Naive thymus-derived CD4-positive, alpha-beta T cell (primary cell): Measurements from ENCODE around the gene RERE. TPM values are rescaled to one million over a fixed set of nuclear protein-coding genes. Genes with fewer than 3 reads are reported as not detected.

Experiments
- ATAC-seq: fragments of 150-1000 bp; cut with Tn5 transposase; 2 replicates; pipeline ENCODE4 v1.10.0; 2021; ENCODE audit warnings: mild to moderate bottlenecking, moderate library complexity
- CTCF ChIA-PET: fragments of 350-600 bp; sonication (Branson Sonifier 250); formaldehyde crosslinking; loops from one replicate; lab custom pipeline; 2021; ENCODE audit warnings: antibody characterized with exemption; lab: Charles Lee
- POLR2A ChIA-PET: fragments of 350-600 bp; sonication (Branson Sonifier 250); formaldehyde crosslinking; loops from one replicate; lab custom pipeline; 2021; ENCODE audit warnings: antibody characterized with exemption, inconsistent platforms; lab: Charles Lee
- DNase-seq, 9 donors: peaks; one replicate each; pipeline versions ENCODE4 v3.0.0 to v3.0.0-alpha.2; 2020 to 2022; ENCODE audit warnings: mixed read lengths in 1 of 9
- H3K27ac ChIP-seq: one replicate; pipeline ENCODE4 v1.7.0; 2013; ENCODE audit warnings: mild to moderate bottlenecking, low read depth, low read length, moderate library complexity
- H3K27me3 ChIP-seq, 2 donors: one replicate each; pipeline ENCODE4 v1.7.0; 2013; ENCODE audit warnings: low read length in 2 of 2, mild to moderate bottlenecking in 2 of 2, moderate library complexity in 2 of 2; ENCODE audit not compliant: control insufficient read depth in 2 of 2, insufficient read depth in 2 of 2
- H3K36me3 ChIP-seq, 3 experiments: 1 replicate in 2 of 3; 2 replicates in 1 of 3; pipeline ENCODE4 v1.7.0; 2013; ENCODE audit warnings: low read length in 3 of 3, mild to moderate bottlenecking in 3 of 3, moderate library complexity in 1 of 3; ENCODE audit not compliant: insufficient read depth in 3 of 3, control insufficient read depth in 2 of 3
- H3K4me1 ChIP-seq, 2 donors: one replicate each; pipeline ENCODE4 v1.7.0; 2013; ENCODE audit warnings: low read length in 2 of 2, mild to moderate bottlenecking in 2 of 2, moderate library complexity in 1 of 2; ENCODE audit not compliant: control insufficient read depth in 2 of 2, insufficient read depth in 2 of 2
- H3K4me3 ChIP-seq: 2 replicates; pipeline ENCODE4 v1.7.0; 2013; ENCODE audit warnings: mild to moderate bottlenecking, low read length
- H3K9me3 ChIP-seq, 3 experiments: 1 replicate in 2 of 3; 2 replicates in 1 of 3; pipeline ENCODE4 v1.7.0; 2013; ENCODE audit warnings: low read length in 3 of 3; ENCODE audit not compliant: control insufficient read depth in 2 of 3
- H3K27ac Mint-ChIP-seq, 9 donors: one replicate each; pipeline ENCODE4 v1.8.0; 2020 to 2022; ENCODE audit warnings: mixed read lengths in 9 of 9, mild to moderate bottlenecking in 8 of 9, moderate library complexity in 5 of 9, inconsistent platforms in 2 of 9
- H3K27me3 Mint-ChIP-seq, 5 donors: one replicate each; pipeline ENCODE4 v1.8.0; 2021 to 2022; ENCODE audit warnings: mixed read lengths in 5 of 5, mild to moderate bottlenecking in 1 of 5
- H3K36me3 Mint-ChIP-seq, 5 donors: one replicate each; pipeline ENCODE4 v1.8.0; 2020 to 2022; ENCODE audit warnings: mixed read lengths in 5 of 5, mild to moderate bottlenecking in 3 of 5, inconsistent platforms in 1 of 5
- H3K4me1 Mint-ChIP-seq, 7 donors: one replicate each; pipeline ENCODE4 v1.8.0; 2020 to 2022; ENCODE audit warnings: mixed read lengths in 7 of 7, mild to moderate bottlenecking in 3 of 7, inconsistent platforms in 1 of 7
- H3K4me3 Mint-ChIP-seq, 10 donors: one replicate each; pipeline ENCODE4 v1.8.0; 2020 to 2022; ENCODE audit warnings: mild to moderate bottlenecking in 10 of 10, mixed read lengths in 10 of 10, moderate library complexity in 6 of 10, inconsistent platforms in 2 of 10
- H3K9me3 Mint-ChIP-seq, 11 donors: one replicate each; pipeline ENCODE4 v1.8.0; 2020 to 2022; ENCODE audit warnings: mixed read lengths in 11 of 11, mild to moderate bottlenecking in 4 of 11, inconsistent platforms in 1 of 11, moderate library complexity in 1 of 11
- intact Hi-C, 2 donors: fragments of 100-400 bp; cut with micrococcal nuclease; formaldehyde crosslinking; loops; one replicate each; pipeline ENCODE4 v1.15.1; 2023
- polyA plus RNA-seq, 2 donors: library from polyadenylated mRNA; unstranded; fragments of 300-500 nt; fragmentation: Illumina TruSeq; gene quantifications; one replicate each; pipeline ENCODE4 v1.2.3, GENCODE V29; 2021
- total RNA-seq, 6 experiments: library from RNA in 5 of 6; stranded (reverse) in 5 of 6; gene quantifications; 1 replicate in 5 of 6; 2 replicates in 1 of 6; pipeline ENCODE4 v1.2.3 and lab custom pipeline; 2021 to 2026

Gene RERE
- total and polyA plus RNA-seq, 7 experiments from 2014 or later, result 7.3 to 114 (median 106) TPM

GRCh38 chr1:8661185-8662110 lies 156.0 kb downstream of the RERE start:
- no peaks in the 10 kb centered on the region for H3K9me3 ChIP-seq
- H3K36me3 Mint-ChIP-seq, result peaks cover 0 to 5% (median 0%) of the 10 kb centered on the region in 5 donors
- H3K27me3 Mint-ChIP-seq, result no peaks in the 10 kb centered on the region
- H3K9me3 Mint-ChIP-seq, result peaks cover 0 to 1% (median 0%) of the 10 kb centered on the region in 11 donors
- no peaks in the 10 kb centered on the region for H3K27me3 ChIP-seq
- DNase-seq (no peak), ATAC-seq (peak; percentile 38)
- H3K4me1 Mint-ChIP-seq, result peaks cover 0 to 6% (median 3%) of the 10 kb centered on the region in 7 donors
- H3K27ac ChIP-seq, result no peak overlapping the region
- peaks cover 0 to 41% of the 10 kb centered on the region in 2 donors for H3K4me1 ChIP-seq
- no peak overlapping the region for H3K4me3 ChIP-seq
- ChIA-PET CTCF (no interaction called here), POLR2A (no interaction called here)
- peak overlapping the region in 1 of 9 donors; percentile 20 for H3K27ac Mint-ChIP-seq
- no peaks in the 10 kb centered on the region for H3K36me3 ChIP-seq
- intact Hi-C loops, result loop anchor here in 1 of 2 donors (5.0 kb wide), 1 partner anchor 34 kb away; no protein-coding TSS in a partner anchor
- H3K4me3 Mint-ChIP-seq, result peak overlapping the region in 1 of 10 donors; percentile 4

DNA sequence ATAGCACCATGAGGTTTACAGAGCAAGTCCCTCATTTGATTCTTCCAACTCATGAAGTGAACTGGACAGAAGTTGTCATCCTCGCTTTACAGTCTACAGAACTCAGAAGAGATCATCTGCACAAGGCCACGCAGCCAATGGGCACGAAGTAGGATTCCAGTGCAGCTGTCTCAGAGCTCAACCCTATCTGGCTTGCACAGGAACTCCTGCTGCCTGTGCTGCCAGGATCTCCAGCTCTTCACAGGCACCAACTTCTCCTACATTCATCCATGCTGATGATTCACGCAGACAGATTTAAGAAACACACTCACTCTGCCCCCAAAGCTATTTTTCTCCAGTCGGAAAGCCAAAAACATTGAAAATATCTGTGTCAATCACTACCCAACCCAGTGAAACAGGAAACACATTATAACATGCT lies 157.0 kb downstream of the RERE start:
- Histone ChIP-seq H3K27me3 (no peaks in the 10 kb centered on the region), H3K4me1 (peaks cover 0 to 41% of the 10 kb centered on the region in 2 donors), H3K36me3 (no peaks in the 10 kb centered on the region), H3K4me3 (peak overlapping the region; percentile 20), H3K27ac (no peak overlapping the region), H3K9me3 (no peaks in the 10 kb centered on the region)
- H3K4me3 Mint-ChIP-seq, result no peak overlapping the region
- ATAC-seq (peak; percentile 24), DNase-seq (no peak)
- H3K36me3 Mint-ChIP-seq, result peaks cover 5 to 14% (median 9%) of the 10 kb centered on the region in 5 donors
- H3K27ac Mint-ChIP-seq, result no peak overlapping the region
- CTCF ChIA-PET, result interaction anchor here (0.8 kb wide), 1 partner anchor 9 kb away, joined by 3 read pairs; no protein-coding TSS in a partner anchor
- intact Hi-C loops, result loop anchor here in 1 of 2 donors (5.0 kb wide), 1 partner anchor 33 kb away; no protein-coding TSS in a partner anchor
- no peaks in the 10 kb centered on the region for H3K27me3 Mint-ChIP-seq
- peaks cover 0 to 6% (median 5%) of the 10 kb centered on the region in 7 donors for H3K4me1 Mint-ChIP-seq
- peaks cover 0 to 1% (median 0%) of the 10 kb centered on the region in 11 donors for H3K9me3 Mint-ChIP-seq
- POLR2A ChIA-PET, result interaction anchor here (0.9 kb wide), 1 partner anchor 33 kb away, joined by 3 read pairs; no protein-coding TSS in a partner anchor

DNA sequence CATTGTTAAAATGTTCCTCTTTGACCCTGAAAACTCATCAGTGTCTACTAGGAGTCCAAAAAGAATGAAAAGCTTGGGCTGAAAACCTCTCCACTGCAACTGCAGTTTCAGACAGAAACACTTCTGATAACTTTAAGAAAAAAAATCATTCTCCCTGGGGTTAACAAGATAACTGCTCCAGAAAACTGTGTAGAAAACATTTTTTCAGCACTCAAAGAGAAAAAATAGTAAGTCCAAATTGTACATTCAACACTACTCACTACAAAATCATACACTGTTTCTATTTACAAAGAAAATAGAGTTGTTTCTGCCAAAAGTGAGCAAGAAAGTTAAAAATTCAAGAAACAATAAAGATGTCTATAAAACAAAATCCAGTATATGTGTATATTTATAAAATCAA lies 157.8 kb downstream of the RERE start:
- no peak overlapping the region for H3K27ac ChIP-seq
- peaks cover 0 to 39% of the 10 kb centered on the region in 2 donors for H3K4me1 ChIP-seq
- H3K27me3 Mint-ChIP-seq, result no peaks in the 10 kb centered on the region
- H3K27me3 ChIP-seq, result no peaks in the 10 kb centered on the region
- DNase-seq (no peak), ATAC-seq (no peak)
- H3K4me1 Mint-ChIP-seq, result peaks cover 0 to 8% (median 5%) of the 10 kb centered on the region in 7 donors
- H3K4me3 Mint-ChIP-seq, result no peak overlapping the region
- POLR2A ChIA-PET, result no interaction called here
- H3K27ac Mint-ChIP-seq, result no peak overlapping the region
- intact Hi-C loops, result no loop called here
- peaks cover 0 to 1% (median 0%) of the 10 kb centered on the region in 11 donors for H3K9me3 Mint-ChIP-seq
- CTCF ChIA-PET, result interaction anchor here (0.5 kb wide), 1 partner anchor 57 kb away, joined by 5 read pairs; no protein-coding TSS in a partner anchor
- no peaks in the 10 kb centered on the region for H3K36me3 ChIP-seq
- H3K4me3 ChIP-seq, result no peak overlapping the region
- peaks cover 5 to 16% (median 11%) of the 10 kb centered on the region in 5 donors for H3K36me3 Mint-ChIP-seq
- no peaks in the 10 kb centered on the region for H3K9me3 ChIP-seq

GRCh38 chr1:8653878-8654277 lies 163.6 kb downstream of the RERE start:
- no peaks in the 10 kb centered on the region for H3K9me3 ChIP-seq
- H3K27ac ChIP-seq, result no peak overlapping the region
- H3K36me3 ChIP-seq, result no peaks in the 10 kb centered on the region
- Mint-ChIP-seq H3K4me3 (no peak overlapping the region), H3K27me3 (no peaks in the 10 kb centered on the region), H3K36me3 (peaks cover 5 to 29% (median 21%) of the 10 kb centered on the region in 5 donors), H3K9me3 (peaks cover 0 to 1% (median 0%) of the 10 kb centered on the region in 11 donors), H3K27ac (no peak overlapping the region), H3K4me1 (peaks cover 14 to 41% (median 18%) of the 10 kb centered on the region in 7 donors)
- no peak overlapping the region for H3K4me3 ChIP-seq
- POLR2A ChIA-PET, result interaction anchor here (0.6 kb wide), 1 partner anchor 199 kb away, joined by 3 read pairs; no protein-coding TSS in a partner anchor
- H3K4me1 ChIP-seq, result peaks cover 5 to 10% of the 10 kb centered on the region in 2 donors
- ATAC-seq (no peak), DNase-seq (no peak)
- CTCF ChIA-PET, result no interaction called here
- H3K27me3 ChIP-seq, result no peaks in the 10 kb centered on the region
- intact Hi-C loops, result no loop called here

DNA sequence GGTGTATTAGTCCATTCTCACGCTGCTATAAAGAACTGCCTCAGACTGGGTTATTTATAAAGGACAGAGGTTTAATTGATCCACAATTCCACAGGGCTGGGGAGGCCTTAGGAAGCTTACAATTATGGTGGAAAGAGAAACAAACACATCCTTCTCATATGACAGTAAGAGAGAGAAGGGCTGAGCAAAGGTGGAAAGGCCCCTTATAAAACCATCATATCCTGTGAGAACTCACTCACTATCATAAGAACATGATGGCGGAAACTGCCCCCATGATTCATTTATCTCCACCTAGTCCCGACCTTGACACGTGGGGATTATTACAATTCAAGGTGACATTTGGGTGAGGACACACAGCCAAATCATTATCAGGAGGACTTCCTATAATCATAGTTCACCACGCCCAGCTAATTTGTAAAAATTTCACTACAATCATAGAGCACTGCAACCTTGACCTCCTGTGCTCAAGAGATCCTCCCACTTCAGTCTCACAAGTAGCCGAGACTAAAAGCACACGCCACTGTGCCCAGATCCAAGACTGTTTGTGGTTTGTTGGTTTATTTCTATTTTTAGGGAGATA lies 164.9 kb downstream of the RERE start:
- ATAC-seq, result no peak
- Histone ChIP-seq H3K27me3 (no peaks in the 10 kb centered on the region), H3K4me3 (no peak overlapping the region), H3K27ac (no peak overlapping the region), H3K4me1 (peaks cover 5 to 10% of the 10 kb centered on the region in 2 donors), H3K9me3 (no peaks in the 10 kb centered on the region), H3K36me3 (no peaks in the 10 kb centered on the region)
- Mint-ChIP-seq H3K27ac (peak overlapping the region in 4 of 9 donors; percentile 6 to 80 (median 38)), H3K9me3 (peaks cover 0 to 1% (median 0%) of the 10 kb centered on the region in 11 donors), H3K27me3 (no peaks in the 10 kb centered on the region), H3K4me1 (peaks cover 14 to 53% (median 18%) of the 10 kb centered on the region in 7 donors), H3K4me3 (peak overlapping the region in 3 of 10 donors; percentile 15 to 70 (median 31)), H3K36me3 (peaks cover 5 to 30% (median 16%) of the 10 kb centered on the region in 5 donors)
- intact Hi-C loops, result no loop called here
- no peak for DNase-seq
- POLR2A ChIA-PET, result no interaction called here
- CTCF ChIA-PET, result interaction anchor here (0.7 kb wide), 1 partner anchor 172 kb away, joined by 3 read pairs; no protein-coding TSS in a partner anchor

DNA sequence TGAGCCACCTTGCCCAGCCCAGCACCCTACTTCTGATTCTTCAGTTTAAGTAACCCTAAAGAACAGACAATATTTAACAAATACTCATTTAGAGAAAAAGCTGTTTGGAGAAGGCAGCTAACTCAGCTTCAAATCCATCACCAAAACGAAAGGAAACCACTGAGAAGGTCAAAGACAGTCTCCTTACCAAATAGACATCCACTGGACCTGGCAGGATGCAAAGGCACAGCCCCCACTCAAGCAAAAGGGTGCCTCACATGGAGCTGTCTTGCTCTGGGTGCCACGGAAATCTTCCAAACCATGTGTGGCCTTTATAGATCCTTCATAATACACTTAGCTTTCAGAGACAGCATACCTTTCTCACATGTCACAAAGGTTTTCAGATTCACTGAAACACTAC lies 165.5 kb downstream of the RERE start:
- peaks cover 5 to 36% (median 22%) of the 10 kb centered on the region in 5 donors for H3K36me3 Mint-ChIP-seq
- peaks cover 5 to 10% of the 10 kb centered on the region in 2 donors for H3K4me1 ChIP-seq
- H3K9me3 ChIP-seq, result no peaks in the 10 kb centered on the region
- H3K27ac Mint-ChIP-seq, result peak overlapping the region in 6 of 9 donors; percentile 6 to 80 (median 38)
- H3K9me3 Mint-ChIP-seq, result peaks cover 0 to 1% (median 0%) of the 10 kb centered on the region in 11 donors
- no peak for ATAC-seq
- no peaks in the 10 kb centered on the region for H3K27me3 Mint-ChIP-seq
- no peak overlapping the region for H3K27ac ChIP-seq
- peaks cover 14 to 59% (median 21%) of the 10 kb centered on the region in 7 donors for H3K4me1 Mint-ChIP-seq
- H3K4me3 ChIP-seq, result no peak overlapping the region
- H3K27me3 ChIP-seq, result no peaks in the 10 kb centered on the region
- intact Hi-C loops, result loop anchor here in 1 of 2 donors (1.0 to 2.0 kb wide), 2 partner anchors 13 to 48 kb away; no protein-coding TSS in a partner anchor
- H3K4me3 Mint-ChIP-seq, result peak overlapping the region in 3 of 10 donors; percentile 15 to 70 (median 31)
- H3K36me3 ChIP-seq, result no peaks in the 10 kb centered on the region
- ChIA-PET CTCF (interaction anchor here (0.7 to 1.1 kb wide), 2 partner anchors 20 to 74 kb away, joined by 3 to 4 read pairs; no protein-coding TSS in a partner anchor), POLR2A (no interaction called here)
- no peak for DNase-seq
